Subcutaneous adipose tissue (tissue), 4 donors: ENCODE data around the gene AXDND1. TPM values are rescaled to one million over a fixed set of nuclear protein-coding genes. Genes with fewer than 3 reads are reported as not detected.

Experiments used
- CTCF ChIP-seq: fragments of 450-650 bp; IDR thresholded peaks from one replicate; pipeline ENCODE4 v1.5.1; 2016; ENCODE audit warnings: low read depth, mild to moderate bottlenecking, control low read depth, antibody characterized with exemption, moderate library complexity
- total RNA-seq, 4 donors: library from RNA; depleted of rRNA; stranded (reverse); fragments of >200 nt; gene quantifications; one replicate each; pipeline ENCODE4 v1.1.0, GENCODE V29; 2016

AXDND1 gene
- total RNA-seq, 4 donors from 2014 or later: 1.7 TPM; not detected in 3

- TF ChIP-seq CTCF: no peak
These were observed 151.4 kb downstream of the AXDND1 start for GRCh38 chr1:179516976-179517705.

- TF ChIP-seq CTCF: no peak
These were observed 163.9 kb downstream of the AXDND1 start for GRCh38 chr1:179529482-179530195.

GRCh38 chr1:179530352-179530751, 164.6 kb downstream of the AXDND1 start:
- TF ChIP-seq CTCF: no peak

GRCh38 chr1:179541774-179542173, 176.0 kb downstream of the AXDND1 start:
- TF ChIP-seq CTCF: no peak

- no peak for TF ChIP-seq CTCF
These were observed 179.6 kb downstream of the AXDND1 start for GRCh38 chr1:179545321-179545720.

- TF ChIP-seq CTCF: no peak
These were observed 181.3 kb downstream of the AXDND1 start for GRCh38 chr1:179547021-179547535.

- TF ChIP-seq CTCF: no peak
These were observed 183.0 kb downstream of the AXDND1 start for GRCh38 chr1:179548666-179549367.
